ENCODE results near the gene CDH6.

- TF ChIP-seq CTCF (IDR thresholded peaks at IDR 0.05) (no peak), POLR2A (IDR thresholded peaks at IDR 0.05) (no peak)
Measured at GRCh38 chr5:31196309-31196708, 2.8 kb downstream of the CDH6 start.

All from lower leg skin (tissue), 3 donors.